Measurements from ENCODE around the gene SV2C.

DNA sequence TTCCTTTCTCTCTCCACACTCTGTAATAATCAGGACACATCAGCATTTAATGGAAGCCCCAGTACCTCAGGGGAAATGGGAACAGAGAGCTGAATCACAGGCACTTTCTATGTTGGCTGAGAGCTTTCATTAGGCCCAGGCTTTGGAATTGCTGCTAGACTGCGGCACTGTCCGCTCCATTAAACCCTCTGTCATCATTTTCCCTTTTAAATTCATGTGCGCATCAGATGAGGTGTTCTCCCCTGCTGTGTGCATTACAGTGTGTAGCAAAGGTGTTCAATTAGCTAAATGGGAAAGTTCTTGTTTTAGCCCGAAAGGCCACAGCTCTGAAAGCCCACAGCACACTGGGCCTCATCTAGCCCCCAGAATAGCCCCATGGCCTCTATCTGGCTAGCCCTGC is 133.6 kb downstream of the SV2C start:
- TF ChIP-seq, protein P1, sequence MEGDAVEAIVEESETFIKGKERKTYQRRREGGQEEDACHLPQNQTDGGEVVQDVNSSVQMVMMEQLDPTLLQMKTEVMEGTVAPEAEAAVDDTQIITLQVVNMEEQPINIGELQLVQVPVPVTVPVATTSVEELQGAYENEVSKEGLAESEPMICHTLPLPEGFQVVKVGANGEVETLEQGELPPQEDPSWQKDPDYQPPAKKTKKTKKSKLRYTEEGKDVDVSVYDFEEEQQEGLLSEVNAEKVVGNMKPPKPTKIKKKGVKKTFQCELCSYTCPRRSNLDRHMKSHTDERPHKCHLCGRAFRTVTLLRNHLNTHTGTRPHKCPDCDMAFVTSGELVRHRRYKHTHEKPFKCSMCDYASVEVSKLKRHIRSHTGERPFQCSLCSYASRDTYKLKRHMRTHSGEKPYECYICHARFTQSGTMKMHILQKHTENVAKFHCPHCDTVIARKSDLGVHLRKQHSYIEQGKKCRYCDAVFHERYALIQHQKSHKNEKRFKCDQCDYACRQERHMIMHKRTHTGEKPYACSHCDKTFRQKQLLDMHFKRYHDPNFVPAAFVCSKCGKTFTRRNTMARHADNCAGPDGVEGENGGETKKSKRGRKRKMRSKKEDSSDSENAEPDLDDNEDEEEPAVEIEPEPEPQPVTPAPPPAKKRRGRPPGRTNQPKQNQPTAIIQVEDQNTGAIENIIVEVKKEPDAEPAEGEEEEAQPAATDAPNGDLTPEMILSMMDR (conservative IDR thresholded peaks at IDR 0.05; ENCODE audit: low read length), result no peak
- no peak for TF ChIP-seq EZH2phosphoT487 (IDR thresholded peaks at IDR 0.05; ENCODE audit: borderline replicate concordance)

Data from Loucy (cell line).